ENCODE results near the gene ZNF280B. TPM values are rescaled to one million over a fixed set of nuclear protein-coding genes. Genes with fewer than 3 reads are reported as not detected.
A peak's percentile ranks its signal among the peaks of the same experiment; 100 is the strongest.

Gene ZNF280B
- polyA plus RNA-seq, 1 of the 3 experiments (the other 2 are of a cell fraction): 0.82 TPM

- 54% methylated on average over 4 of the region's 4 CpGs for WGBS (ENCODE audit: low lambda C conversion rate)
- H3K9me2 ChIP-seq: no peaks in the 10 kb centered on the region
- peak overlapping the region; percentile 20; the same call in 1 of the 2 replicates for H3K4me2 ChIP-seq
- DNase-seq: no peak
- H3K9me3 ChIP-seq: no peaks in the 10 kb centered on the region
- POLR2A ChIA-PET: interaction anchor here (1.1 kb wide), 1 partner anchor 8 kb away, joined by 3 read pairs; no protein-coding TSS in a partner anchor
- H3K27ac ChIP-seq (ENCODE audit: low read depth in 2 of 2, low read length in 1 of 2): peak overlapping the region; percentile 7 to 30; a peak in 2 of 4 replicates
- H3F3A ChIP-seq (replicated peaks; ENCODE audit: insufficient read depth): peaks cover 2% of the 10 kb centered on the region
- H2AFZ ChIP-seq (ENCODE audit: low read depth): no peak overlapping the region
- CTCF ChIA-PET: interaction anchor here (0.9 to 1.9 kb wide), 7 partner anchors 20 to 90 kb away, joined by 3 to 8 read pairs (median 5); partner anchors contain the start of gene ZNF280B
- H3K36me3 ChIP-seq (replicated peaks in 1 of 2; ENCODE audit: control insufficient read depth in 1 of 2, insufficient read depth in 2 of 2, low read length in 1 of 2): peaks cover 58 to 60% of the 10 kb centered on the region in 2 experiments
- H4K20me1 ChIP-seq (ENCODE audit: insufficient read depth): peaks cover 76% of the 10 kb centered on the region
- H3K79me2 ChIP-seq (ENCODE audit: insufficient read depth): peaks cover 77% of the 10 kb centered on the region
- TF ChIP-seq REST (IDR thresholded peaks at IDR 0.05; ENCODE audit: low read depth, low read length) (no peak), SIN3A (IDR thresholded peaks at IDR 0.05; ENCODE audit: borderline replicate concordance, low read depth, low read length) (no peak), RFX5 (IDR thresholded peaks at IDR 0.05; ENCODE audit: low read length) (no peak), MEF2A (IDR thresholded peaks at IDR 0.05; ENCODE audit: borderline replicate concordance, low read depth) (no peak), YY1 (IDR thresholded peaks at IDR 0.05; ENCODE audit: low read depth) (no peak), USF2 (IDR thresholded peaks at IDR 0.05; ENCODE audit: borderline replicate concordance, low read depth, low read length) (no peak), RXRA (IDR thresholded peaks at IDR 0.05; ENCODE audit: borderline replicate concordance, low read depth) (no peak), POLR2AphosphoS5 (IDR thresholded peaks at IDR 0.05; ENCODE audit: low read depth, low read length) (no peak), EZH2phosphoT487 (IDR thresholded peaks at IDR 0.05; ENCODE audit: borderline replicate concordance, low read depth) (no peak), PBX3 (IDR thresholded peaks at IDR 0.05) (no peak), SMC3 (IDR thresholded peaks at IDR 0.05; ENCODE audit: low read depth, low read length) (no peak), CHD2 (IDR thresholded peaks at IDR 0.05; ENCODE audit: low read length, partially characterized antibody) (no peak), GABPA (IDR thresholded peaks at IDR 0.05; ENCODE audit: low read depth) (no peak), MXI1 (IDR thresholded peaks at IDR 0.05; ENCODE audit: low read depth, low read length) (no peak), FOSL2 (IDR thresholded peaks at IDR 0.05; ENCODE audit: borderline replicate concordance, low read depth) (no peak)
- TF ChIP-seq, protein P1, sequence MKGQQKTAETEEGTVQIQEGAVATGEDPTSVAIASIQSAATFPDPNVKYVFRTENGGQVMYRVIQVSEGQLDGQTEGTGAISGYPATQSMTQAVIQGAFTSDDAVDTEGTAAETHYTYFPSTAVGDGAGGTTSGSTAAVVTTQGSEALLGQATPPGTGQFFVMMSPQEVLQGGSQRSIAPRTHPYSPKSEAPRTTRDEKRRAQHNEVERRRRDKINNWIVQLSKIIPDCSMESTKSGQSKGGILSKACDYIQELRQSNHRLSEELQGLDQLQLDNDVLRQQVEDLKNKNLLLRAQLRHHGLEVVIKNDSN (IDR thresholded peaks at IDR 0.05; ENCODE audit: borderline replicate concordance, low read depth): no peak
- TF ChIP-seq, protein P2, sequence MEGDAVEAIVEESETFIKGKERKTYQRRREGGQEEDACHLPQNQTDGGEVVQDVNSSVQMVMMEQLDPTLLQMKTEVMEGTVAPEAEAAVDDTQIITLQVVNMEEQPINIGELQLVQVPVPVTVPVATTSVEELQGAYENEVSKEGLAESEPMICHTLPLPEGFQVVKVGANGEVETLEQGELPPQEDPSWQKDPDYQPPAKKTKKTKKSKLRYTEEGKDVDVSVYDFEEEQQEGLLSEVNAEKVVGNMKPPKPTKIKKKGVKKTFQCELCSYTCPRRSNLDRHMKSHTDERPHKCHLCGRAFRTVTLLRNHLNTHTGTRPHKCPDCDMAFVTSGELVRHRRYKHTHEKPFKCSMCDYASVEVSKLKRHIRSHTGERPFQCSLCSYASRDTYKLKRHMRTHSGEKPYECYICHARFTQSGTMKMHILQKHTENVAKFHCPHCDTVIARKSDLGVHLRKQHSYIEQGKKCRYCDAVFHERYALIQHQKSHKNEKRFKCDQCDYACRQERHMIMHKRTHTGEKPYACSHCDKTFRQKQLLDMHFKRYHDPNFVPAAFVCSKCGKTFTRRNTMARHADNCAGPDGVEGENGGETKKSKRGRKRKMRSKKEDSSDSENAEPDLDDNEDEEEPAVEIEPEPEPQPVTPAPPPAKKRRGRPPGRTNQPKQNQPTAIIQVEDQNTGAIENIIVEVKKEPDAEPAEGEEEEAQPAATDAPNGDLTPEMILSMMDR (IDR thresholded peaks at IDR 0.05): no peak
- TF ChIP-seq, protein P3, sequence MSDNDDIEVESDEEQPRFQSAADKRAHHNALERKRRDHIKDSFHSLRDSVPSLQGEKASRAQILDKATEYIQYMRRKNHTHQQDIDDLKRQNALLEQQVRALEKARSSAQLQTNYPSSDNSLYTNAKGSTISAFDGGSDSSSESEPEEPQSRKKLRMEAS (IDR thresholded peaks at IDR 0.05; ENCODE audit: low read depth): no peak
- H3K4me1 ChIP-seq (ENCODE audit: control insufficient read depth in 1 of 2, insufficient read depth in 2 of 2, low read depth in 1 of 2, low read length in 1 of 2): peaks cover 4 to 59% of the 10 kb centered on the region in 2 experiments; a peak in 3 of 4 replicates
- H3K9ac ChIP-seq: no peak overlapping the region
- no peaks in the 10 kb centered on the region for H3K27me3 ChIP-seq (ENCODE audit: insufficient read depth)
- H3K4me3 ChIP-seq (ENCODE audit: low read depth in 2 of 2, low read length in 1 of 2): no peak overlapping the region
These were observed 46.2 kb upstream of the ZNF280B start for GRCh38 chr22:22554587-22555284.

All from SK-N-SH (cell line).